SH-SY5Y (cell line): Measurements from ENCODE around the gene CD46.

Experiments used
- GATA2 ChIP-seq: IDR thresholded peaks from 2 replicates; pipeline ENCODE4 v1.6.1; 2011; ENCODE audit warnings: mild to moderate bottlenecking, low read depth, low read length
- GATA3 ChIP-seq: IDR thresholded peaks from 2 replicates; pipeline ENCODE4 v1.6.1; 2011; ENCODE audit warnings: low read depth, mild to moderate bottlenecking, low read length, moderate library complexity

- TF ChIP-seq GATA3 (no peak), GATA2 (no peak)
Observed at GRCh38 chr1:207789386-207789785, 37.5 kb downstream of the CD46 start.
